ENCODE results near the gene NUDT4. TPM values are rescaled to one million over a fixed set of nuclear protein-coding genes. Genes with fewer than 3 reads are reported as not detected.

Gene NUDT4
- total and polyA plus RNA-seq, 2 of the 13 experiments (the other 11 are each of a cell fraction or from before 2014, with no cell fraction given), result 37.3 to 70.1 TPM

GRCh38 chr12:93379981-93380361 is 2.2 kb downstream of the NUDT4 start:
- in situ Hi-C loops (cut with HindIII; ENCODE audit: extremely low pct_ligation_motif_present, low pct_unique_long_range_greater_than_20kb) (loop anchor here (25.0 kb wide), 1 partner anchor 243 kb away; no protein-coding TSS in a partner anchor), intact Hi-C loops (cut with micrococcal nuclease; ENCODE audit: unreplicated experiment) (loop anchor here (2.0 to 5.0 kb wide), 3 partner anchors 253 to 393 kb away; no protein-coding TSS in a partner anchor)
- no peak for FAIRE-seq
- Histone ChIP-seq H2AFZ (ENCODE audit: low read length) (no peak overlapping the region), H4K20me1 (ENCODE audit: insufficient read depth, low read length) (peaks cover 54% of the 10 kb centered on the region), H3K79me2 (ENCODE audit: insufficient read depth, low read length) (peaks cover 88% of the 10 kb centered on the region), H3K27me3 (ENCODE audit: control insufficient read depth in 1 of 2, insufficient read depth in 2 of 2, low read length in 2 of 2) (no peaks in the 10 kb centered on the region; a peak in 1 of 5 replicates), H3K9ac (ENCODE audit: insufficient read depth, low read depth, low read length) (peak overlapping the region; percentile 81), H3K9me3 (ENCODE audit: low read length) (no peaks in the 10 kb centered on the region), H3K4me3 (replicated peaks in 1 of 3; ENCODE audit: insufficient read depth in 1 of 3, low read depth in 2 of 3, low read length in 3 of 3) (peak overlapping the region; percentile 78 to 88 (median 80)), H3K36me3 (replicated peaks in 1 of 2; ENCODE audit: control insufficient read depth in 1 of 2, insufficient read depth in 2 of 2, low read length in 2 of 2) (peaks cover 3 to 14% of the 10 kb centered on the region in 2 experiments; a peak in 3 of 5 replicates), H3K4me2 (ENCODE audit: low read depth, low read length) (peak overlapping the region; percentile 64), H3K4me1 (ENCODE audit: insufficient read depth, low read length) (peaks cover 50% of the 10 kb centered on the region), H3K27ac (ENCODE audit: extremely low read length, insufficient read depth, low read length) (peak overlapping the region; percentile 64)
- BruUV-seq (replicated peaks), result no TSS peak
- CTCF ChIA-PET (ENCODE audit: low intra/inter-chr PET ratio, low total read pairs), result no interaction called here
- DNase-seq (ENCODE audit: low spot score), result no peak
- POLR2A ChIA-PET, result no interaction called here
- ATAC-seq, result no peak
- no peak for TF ChIP-seq ZNF83 (CRISPR knock-in tag; IDR thresholded peaks at IDR 0.05; ENCODE audit: borderline replicate concordance)
- no peak for TF ChIP-seq CCAR2 (optimal IDR thresholded peaks at IDR 0.05; ENCODE audit: low read depth, low read length)
- no peak for TF ChIP-seq ZBTB33 (CRISPR knock-in tag; IDR thresholded peaks at IDR 0.05)
- no peak for TF ChIP-seq HBP1 (CRISPR knock-in tag; IDR thresholded peaks at IDR 0.05; ENCODE audit: low read depth)
- no peak for TF ChIP-seq ZBTB26 (CRISPR knock-in tag; IDR thresholded peaks at IDR 0.05; ENCODE audit: borderline replicate concordance)
- TF ChIP-seq TAF1 (CRISPR knock-in tag; IDR thresholded peaks at IDR 0.05), result 0 out of 2 replicates have a peak, but pooled peaks have one; percentile 31
- no peak for TF ChIP-seq GABPA (IDR thresholded peaks at IDR 0.05; ENCODE audit: low read depth, low read length)
- no peak for TF ChIP-seq GABPA (CRISPR knock-in tag; IDR thresholded peaks at IDR 0.05; ENCODE audit: low read depth)
- TF ChIP-seq MAFK (conservative IDR thresholded peaks at IDR 0.05 in 1 of 2, IDR thresholded peaks at IDR 0.05 in 1 of 2; ENCODE audit: low read length in 2 of 2), result no peak
- TF ChIP-seq SRSF4 (IDR thresholded peaks at IDR 0.05; ENCODE audit: low read depth, low read length, poor library complexity, severe bottlenecking), result no peak
- TF ChIP-seq JUNB (CRISPR knock-in tag; IDR thresholded peaks at IDR 0.05; ENCODE audit: borderline replicate concordance), result no peak
- TF ChIP-seq IRF1 (CRISPR knock-in tag; IDR thresholded peaks at IDR 0.05; ENCODE audit: low read depth), result no peak
- no peak for TF ChIP-seq HMGXB4 (CRISPR knock-in tag; IDR thresholded peaks at IDR 0.05; ENCODE audit: borderline replicate concordance in 1 of 2, low read depth in 1 of 2)
- TF ChIP-seq SATB2 (CRISPR knock-in tag; IDR thresholded peaks at IDR 0.05), result no peak
- no peak for TF ChIP-seq ZNF740 (CRISPR knock-in tag; IDR thresholded peaks at IDR 0.05)
- TF ChIP-seq SAP130 (CRISPR knock-in tag; IDR thresholded peaks at IDR 0.05; ENCODE audit: low read depth), result 0 out of 2 replicates have a peak, but pooled peaks have one; percentile 33

Data from HepG2 (cell line).